Sciatic nerve (tissue), 2 donors: Measurements from ENCODE around the gene REEP2. TPM values are rescaled to one million over a fixed set of nuclear protein-coding genes. Genes with fewer than 3 reads are reported as not detected.

ENCODE experiments used
- ATAC-seq: fragments of 200-7000 bp; cut with Tn5 transposase; one replicate; pipeline ENCODE4 v1.9.1; 2020; ENCODE audit warnings: mild to moderate bottlenecking, moderate library complexity
- DNase-seq: peaks from one replicate; pipeline ENCODE4 v3.0.0-alpha.2; 2020; ENCODE audit warnings: low spot score
- intact Hi-C: fragments of 100-400 bp; cut with DNase I; formaldehyde crosslinking; loops from one replicate; pipeline ENCODE4 v1.14.2; 2022
- total RNA-seq: library from RNA; stranded (reverse); fragmentation: NEBNext Ultra II Directional; extraction: Animal tissue kit (Norgen Biotek cat#: 25700); gene quantifications from one replicate; pipeline ENCODE4 v1.2.1, GENCODE V29; 2021
- donor health status: DM: no; HTN: no; CAD: no.
- donor health status: DM: no; HTN: no; CAD: no.

REEP2 gene
- total RNA-seq, 1 donor from 2014 or later = 5.3 TPM

GRCh38 chr5:138489683-138490061 lies 50.8 kb downstream of the REEP2 start:
- no peak for DNase-seq
- intact Hi-C loops = no loop called here
- ATAC-seq = no peak

GRCh38 chr5:138490648-138491283 lies 51.9 kb downstream of the REEP2 start:
- intact Hi-C loops = no loop called here
- no peak for DNase-seq
- no peak for ATAC-seq

- ATAC-seq = peak; percentile 2
- no peak for DNase-seq
- intact Hi-C loops = no loop called here
Measured at GRCh38 chr5:138491284-138491648, 52.4 kb downstream of the REEP2 start.

- ATAC-seq (peak; percentile 97), DNase-seq (peak; percentile 94)
- intact Hi-C loops = no loop called here
Measured at GRCh38 chr5:138491669-138492559, 53.1 kb downstream of the REEP2 start.

- DNase-seq = no peak
- ATAC-seq = peak; percentile 12
- intact Hi-C loops = no loop called here
Measured at GRCh38 chr5:138492560-138493045, 53.7 kb downstream of the REEP2 start.

GRCh38 chr5:138495351-138495750 lies 56.5 kb downstream of the REEP2 start:
- intact Hi-C loops = no loop called here
- DNase-seq (no peak), ATAC-seq (no peak)

Other genes starting within 250 kb of the REEP2 start
- 22.9 TPM for gene CDC23, start 225.7 kb upstream of the REEP2 start, total RNA-seq
- 17.7 TPM for gene GFRA3, start 164.4 kb upstream of the REEP2 start, total RNA-seq
- gene CDC25C, start 107.3 kb upstream of the REEP2 start, total RNA-seq = not detected
- gene FAM53C, start 100.8 kb upstream of the REEP2 start, total RNA-seq = 25.6 TPM
- gene KDM3B, start 86.4 kb upstream of the REEP2 start, total RNA-seq = 73.7 TPM
- 137 TPM for gene EGR1, start 26.4 kb downstream of the REEP2 start, total RNA-seq
- gene ETF1, start 104.2 kb downstream of the REEP2 start, total RNA-seq = 74.2 TPM
- gene HSPA9, start 136.3 kb downstream of the REEP2 start, total RNA-seq = 152 TPM